Activated T-cell treated with anti-CD3 and anti-CD28 coated beads for 48 hours (primary cell): Measurements from ENCODE around the gene PYCARD.
A peak's percentile ranks its signal among the peaks of the same experiment; 100 is the strongest.
"Not testable (repeated sequence)": the region's sequence is repeated elsewhere in the genome, so short reads cannot be mapped to it uniquely, and the experiment has no call there.

Source experiments
- DNase-seq: peaks from one replicate; pipeline ENCODE4 v3.0.0-alpha.2; 2020; ENCODE audit warnings: low read depth

PYCARD gene

DNA sequence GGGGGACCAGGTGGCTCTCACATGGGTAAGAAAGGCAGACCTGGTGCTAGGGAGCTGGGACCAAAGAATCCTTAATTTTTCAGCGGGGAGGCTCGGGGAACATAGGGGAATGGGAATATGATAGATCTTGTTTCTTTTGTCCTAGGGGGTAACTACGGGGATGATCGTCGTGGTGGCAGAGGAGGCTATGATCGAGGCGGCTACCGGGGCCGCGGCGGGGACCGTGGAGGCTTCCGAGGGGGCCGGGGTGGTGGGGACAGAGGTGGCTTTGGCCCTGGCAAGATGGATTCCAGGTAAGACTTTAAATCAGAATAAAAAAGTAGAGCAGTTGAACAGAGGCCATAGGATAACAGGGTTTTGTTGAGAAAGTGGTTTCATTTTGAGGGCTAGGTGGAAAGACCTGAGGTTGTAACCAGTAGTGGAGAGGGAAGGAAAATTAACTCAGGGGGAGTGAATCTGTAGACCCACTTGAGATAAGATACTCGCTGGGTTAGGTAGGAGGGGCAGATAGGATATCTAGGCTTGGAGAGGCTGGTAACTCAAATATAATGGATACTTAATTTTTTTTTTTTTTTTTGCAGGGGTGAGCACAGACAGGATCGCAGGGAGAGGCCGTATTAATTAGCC lies 11.6 kb downstream of the PYCARD start:
- DNase-seq = no peak

DNA sequence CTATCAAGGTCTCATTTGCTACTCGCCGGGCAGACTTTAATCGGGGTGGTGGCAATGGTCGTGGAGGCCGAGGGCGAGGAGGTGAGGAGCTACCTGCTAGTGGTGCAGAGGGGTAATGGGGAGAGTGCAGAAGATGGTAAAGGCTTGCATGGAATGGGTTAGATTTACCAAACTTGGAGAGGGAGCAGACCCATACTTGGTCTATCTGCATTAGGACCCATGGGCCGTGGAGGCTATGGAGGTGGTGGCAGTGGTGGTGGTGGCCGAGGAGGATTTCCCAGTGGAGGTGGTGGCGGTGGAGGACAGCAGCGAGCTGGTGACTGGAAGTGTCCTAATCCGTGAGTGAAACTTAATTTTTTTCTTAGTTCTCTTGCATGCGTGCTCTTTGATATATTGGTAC lies 12.5 kb downstream of the PYCARD start:
- no peak for DNase-seq

DNA sequence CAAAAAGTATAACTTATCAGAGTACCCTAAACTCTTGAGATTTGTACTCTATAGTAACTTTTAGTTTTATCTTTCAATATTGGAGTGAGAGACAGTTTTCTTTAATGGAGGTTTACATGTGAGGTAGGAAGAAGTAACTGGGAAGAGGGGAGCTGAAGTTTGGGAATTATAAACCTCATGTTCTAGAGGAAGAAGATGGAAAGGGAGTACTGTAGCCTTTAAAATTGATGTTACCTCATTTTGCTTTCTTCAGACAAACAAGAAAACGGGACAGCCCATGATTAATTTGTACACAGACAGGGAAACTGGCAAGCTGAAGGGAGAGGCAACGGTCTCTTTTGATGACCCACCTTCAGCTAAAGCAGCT lies 13.2 kb downstream of the PYCARD start:
- no peak for DNase-seq

DNA sequence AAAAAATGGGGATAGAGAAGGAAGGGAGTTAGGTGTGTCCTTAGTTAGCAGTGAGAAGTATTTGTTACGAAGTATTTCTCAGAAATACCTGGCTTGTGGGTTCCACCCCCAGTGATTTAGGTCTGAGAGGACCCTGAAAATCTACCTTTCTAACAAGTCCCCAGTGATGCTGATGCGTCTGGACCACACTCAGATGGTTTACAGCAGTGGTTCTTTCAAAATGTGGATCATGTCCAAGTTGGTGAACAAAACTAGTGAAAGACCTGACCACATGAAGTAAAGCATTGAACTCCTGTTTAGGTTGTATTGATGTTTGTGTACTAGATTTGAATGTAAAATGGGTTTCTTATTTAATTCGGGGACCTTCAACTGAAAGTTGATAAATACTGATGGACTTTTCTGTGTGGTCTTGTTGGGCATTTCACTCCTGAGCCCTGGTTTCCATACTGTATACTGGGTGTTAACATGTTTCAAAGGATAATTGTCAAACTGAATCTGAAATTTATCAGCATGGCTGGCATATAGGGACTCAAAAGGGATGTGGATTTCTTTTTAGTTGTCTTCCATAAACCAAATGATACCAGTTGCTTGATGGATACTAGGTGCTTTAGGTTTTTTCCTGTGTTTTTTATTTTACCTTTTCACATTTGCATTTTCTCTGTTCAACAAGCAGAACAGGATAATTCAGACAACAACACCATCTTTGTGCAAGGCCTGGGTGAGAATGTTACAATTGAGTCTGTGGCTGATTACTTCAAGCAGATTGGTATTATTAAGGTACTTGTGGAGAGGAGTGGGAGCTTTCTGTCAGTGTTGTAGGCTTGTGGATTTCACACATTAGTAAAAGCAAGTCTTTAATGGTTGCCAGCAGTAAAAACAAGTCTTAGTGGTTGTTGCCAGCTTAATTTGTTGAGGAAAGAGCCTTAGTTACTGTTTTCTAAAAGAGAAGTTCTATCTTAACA lies 13.8 kb downstream of the PYCARD start:
- no peak for DNase-seq

DNA sequence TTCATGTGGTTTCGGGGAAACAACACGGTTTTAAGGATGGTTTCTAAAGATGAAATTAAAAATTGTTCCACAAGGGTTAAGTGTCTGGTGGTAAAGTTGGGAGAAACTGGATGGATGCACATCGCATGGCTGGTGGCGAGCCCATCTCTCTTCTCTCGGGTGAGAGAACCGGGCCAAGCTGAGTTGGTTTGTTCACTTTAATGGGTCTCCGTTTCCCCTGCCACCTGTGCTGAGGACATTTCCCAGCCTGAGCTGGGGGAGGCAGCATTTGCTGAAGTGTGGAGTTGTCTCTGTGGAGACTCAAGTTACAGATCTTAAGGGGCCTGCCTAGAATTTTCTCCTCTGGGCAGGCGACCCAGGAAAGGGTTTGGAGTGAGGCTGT lies 14.8 kb downstream of the PYCARD start:
- DNase-seq = no peak

DNA sequence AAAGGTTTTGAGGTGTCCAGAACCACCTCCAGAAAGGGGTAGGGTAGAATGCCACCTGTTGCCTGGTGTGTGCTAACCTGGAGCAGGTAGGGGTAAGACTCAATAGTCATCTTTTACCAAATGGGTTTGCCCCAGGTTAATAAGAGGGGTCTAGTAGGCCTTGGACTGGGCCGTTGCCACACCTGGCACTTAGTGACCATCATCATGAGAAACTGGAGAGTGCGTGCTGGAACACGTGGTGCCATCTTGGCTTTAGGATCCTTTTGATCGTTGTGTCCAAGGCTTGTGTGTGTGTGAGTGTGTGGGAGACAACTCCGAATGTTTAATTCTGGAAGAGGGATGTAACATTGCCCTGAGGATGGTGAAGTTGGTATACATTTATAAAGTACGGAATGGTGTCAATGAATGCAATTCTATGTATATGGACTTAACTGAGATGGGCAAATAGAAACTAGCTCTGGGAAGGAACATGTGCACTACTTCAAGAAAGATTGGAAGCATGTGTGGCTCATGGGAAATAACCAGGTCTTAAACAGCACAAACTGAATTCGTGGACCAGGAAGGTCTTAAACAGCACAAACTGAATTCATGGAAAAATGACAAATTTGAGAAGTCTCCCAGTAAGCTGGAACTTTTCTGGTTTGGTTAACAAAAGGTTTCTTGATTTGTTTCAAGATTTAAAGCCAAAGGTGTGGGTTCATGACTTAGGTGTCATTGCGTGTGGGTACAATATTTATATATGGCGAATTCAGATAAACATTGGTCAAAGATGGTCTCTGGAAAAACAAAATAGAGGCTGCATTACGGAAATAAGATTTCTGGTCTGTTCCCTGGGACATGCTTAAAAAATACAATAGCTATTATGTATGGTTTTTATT lies 15.4 kb downstream of the PYCARD start:
- no peak for DNase-seq

DNA sequence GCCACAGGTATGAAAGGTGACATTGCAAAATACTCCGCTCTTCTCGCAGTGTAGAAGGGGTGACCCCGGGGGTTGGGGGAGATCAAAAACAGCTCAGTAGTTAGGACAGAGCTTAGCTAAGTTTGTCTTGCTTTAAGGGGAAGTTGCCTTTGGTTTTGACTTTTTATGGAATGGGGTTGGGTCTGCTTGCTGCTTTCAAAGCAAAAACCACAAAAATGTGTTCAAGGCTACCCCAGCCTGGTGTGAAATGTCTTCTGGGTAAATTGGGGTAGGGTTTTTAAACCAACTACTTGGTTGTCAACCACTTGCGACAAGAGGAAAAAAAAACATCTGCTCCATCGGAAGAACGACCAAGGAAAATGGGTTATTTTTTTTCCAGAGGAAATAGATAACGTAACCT lies 16.4 kb downstream of the PYCARD start:
- no peak for DNase-seq

DNA sequence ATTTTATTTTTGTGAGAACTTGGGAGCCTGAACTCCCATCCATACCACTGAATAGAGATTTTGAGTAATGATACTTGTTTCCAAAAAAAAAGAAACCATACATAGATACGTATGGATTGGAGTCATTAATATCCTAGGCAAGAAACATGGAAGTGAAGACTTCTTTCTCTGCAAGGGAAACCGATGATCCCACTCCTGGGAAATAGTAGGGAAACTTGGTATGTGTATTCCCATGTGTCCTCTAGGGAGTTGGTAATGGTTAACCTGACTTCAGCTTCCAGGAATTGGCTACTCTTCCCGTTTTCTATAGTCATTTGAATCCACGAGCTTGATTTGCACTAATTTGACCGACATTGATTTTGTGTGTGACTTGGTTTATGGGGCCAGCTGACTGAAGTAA lies 17.2 kb downstream of the PYCARD start:
- no peak for DNase-seq

DNA sequence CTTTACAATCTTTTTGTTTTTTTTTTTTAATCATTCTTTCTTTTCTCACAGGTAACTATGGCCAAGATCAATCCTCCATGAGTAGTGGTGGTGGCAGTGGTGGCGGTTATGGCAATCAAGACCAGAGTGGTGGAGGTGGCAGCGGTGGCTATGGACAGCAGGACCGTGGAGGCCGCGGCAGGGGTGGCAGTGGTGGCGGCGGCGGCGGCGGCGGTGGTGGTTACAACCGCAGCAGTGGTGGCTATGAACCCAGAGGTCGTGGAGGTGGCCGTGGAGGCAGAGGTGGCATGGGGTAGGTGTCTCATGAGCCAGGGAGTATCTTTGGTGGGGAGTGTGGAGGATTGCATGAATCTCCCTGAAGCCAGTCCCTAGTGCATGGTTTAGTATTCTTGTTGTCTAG lies 17.7 kb downstream of the PYCARD start:
- no peak for DNase-seq

DNA sequence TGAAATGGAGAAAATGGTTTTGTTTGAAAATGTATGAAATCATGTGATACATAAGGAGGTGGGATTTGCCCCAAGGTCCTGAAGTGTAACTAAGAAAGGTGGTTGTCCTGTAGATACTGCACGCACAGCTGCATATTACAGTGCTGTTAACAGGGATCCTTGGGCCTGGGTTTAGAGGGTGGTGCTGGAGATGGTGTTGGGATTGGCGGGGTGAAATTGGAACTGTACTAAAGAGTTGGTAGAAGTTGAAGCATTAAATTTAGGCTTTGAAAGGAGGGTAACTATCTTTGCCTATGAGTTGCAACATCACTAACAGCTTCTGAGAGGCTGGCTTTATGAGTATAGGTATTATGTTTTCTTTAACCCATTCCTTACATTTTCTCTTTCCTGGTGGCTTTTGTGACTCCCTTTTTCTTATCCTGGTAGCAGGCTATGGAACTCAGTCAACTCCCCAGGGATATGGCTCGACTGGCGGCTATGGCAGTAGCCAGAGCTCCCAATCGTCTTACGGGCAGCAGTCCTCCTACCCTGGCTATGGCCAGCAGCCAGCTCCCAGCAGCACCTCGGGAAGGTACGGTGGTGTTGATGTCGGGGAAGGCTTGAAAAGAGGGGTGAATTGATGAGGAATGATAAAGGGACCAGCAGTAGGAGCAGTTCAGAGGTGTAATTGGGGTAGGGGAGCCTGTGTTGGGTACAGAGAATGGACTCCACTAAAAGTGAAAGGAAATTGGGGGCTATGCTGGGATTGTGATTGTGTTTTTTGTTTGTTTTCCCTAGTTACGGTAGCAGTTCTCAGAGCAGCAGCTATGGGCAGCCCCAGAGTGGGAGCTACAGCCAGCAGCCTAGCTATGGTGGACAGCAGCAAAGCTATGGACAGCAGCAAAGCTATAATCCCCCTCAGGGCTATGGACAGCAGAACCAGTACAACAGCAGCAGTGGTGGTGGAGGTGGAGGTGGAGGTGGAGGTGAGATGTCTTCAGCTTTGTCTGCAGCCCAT lies 18.8 kb downstream of the PYCARD start:
- DNase-seq = no peak

DNA sequence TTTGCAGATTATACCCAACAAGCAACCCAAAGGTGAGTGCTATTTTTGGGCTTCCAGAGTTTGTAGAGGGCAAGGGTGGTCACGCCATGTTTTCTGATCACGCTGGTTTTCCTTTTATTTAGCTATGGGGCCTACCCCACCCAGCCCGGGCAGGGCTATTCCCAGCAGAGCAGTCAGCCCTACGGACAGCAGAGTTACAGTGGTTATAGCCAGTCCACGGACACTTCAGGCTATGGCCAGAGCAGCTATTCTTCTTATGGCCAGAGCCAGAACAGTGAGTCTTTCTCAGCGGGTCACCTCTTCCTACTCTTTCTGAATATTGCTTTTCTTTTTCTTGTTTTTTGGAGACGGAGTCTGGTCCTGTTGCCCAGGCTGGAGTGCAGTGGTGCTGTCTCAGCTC lies 20.2 kb downstream of the PYCARD start:
- no peak for DNase-seq

DNA sequence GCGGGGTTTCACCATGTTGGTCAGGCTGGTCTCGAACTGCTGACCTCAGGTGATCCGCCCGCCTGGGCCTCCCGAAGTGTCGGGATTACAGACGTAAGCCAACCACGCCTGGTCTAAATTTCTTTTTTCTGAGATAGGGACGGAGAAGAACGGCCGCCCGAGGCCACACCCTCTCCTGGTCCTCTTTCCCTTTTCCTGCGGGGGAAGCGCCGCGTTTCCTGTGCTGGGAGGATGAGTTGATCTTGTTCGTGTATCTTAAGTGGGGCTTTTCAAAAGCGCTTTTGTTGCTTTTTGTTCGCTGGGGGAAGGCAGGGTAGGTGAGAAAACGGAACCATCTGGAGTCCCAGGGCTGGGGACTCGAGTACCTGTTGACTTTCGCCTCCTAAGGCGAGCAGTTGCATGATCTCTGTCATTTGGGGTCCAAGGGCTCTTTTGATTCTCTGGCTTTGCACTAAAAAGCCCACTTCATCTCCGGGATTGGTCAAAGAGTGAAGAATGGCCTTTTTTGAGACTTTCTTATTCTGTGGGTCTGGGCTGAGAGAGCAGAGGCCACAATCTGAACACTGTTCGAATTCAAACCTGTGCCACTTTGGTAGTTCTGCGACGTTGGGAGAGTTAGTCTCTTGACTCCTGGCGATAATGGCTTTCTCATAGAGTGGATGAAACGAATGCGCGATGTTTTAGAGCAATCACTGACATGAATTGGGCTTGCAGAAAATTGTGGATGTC lies 21.3 kb downstream of the PYCARD start:
- DNase-seq = no peak

DNA sequence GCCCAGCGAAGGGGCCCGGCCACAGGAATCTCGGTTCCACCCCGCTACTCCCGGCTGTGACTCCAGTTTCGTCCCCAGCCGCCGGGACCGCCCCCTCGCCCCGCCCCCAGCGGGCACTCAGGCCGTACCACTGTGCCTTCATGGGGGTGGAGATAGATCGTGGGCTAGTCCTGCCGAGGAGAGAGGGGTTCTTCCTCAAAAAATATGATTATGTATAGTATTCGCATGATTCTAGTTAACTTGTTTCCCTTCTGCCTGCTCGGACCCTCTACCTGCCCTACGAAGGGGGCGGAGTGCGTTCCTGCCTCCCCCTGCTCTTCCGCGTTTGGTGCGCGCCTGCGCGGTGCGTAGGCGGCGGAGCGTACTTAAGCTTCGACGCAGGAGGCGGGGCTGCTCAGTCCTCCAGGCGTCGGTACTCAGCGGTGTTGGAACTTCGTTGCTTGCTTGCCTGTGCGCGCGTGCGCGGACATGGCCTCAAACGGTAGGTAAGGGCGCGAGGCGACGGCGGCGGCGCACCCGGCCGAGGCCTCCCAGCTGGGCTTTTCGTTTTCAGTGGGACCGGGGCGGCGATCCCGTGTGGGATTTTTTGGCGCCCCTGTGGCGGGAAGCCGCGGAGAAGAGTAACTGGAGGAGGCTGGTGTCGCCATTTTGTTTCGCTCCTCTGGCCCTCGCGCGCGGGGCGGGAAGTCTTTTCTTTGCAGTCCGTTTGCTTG lies 22.7 kb downstream of the PYCARD start, which contains the start of gene FUS:
TSS of gene FUS (plus strand) at position 393 of the 713 bp plus-strand sequence. CDS start at position 469, 76 bp downstream.
- peak; percentile 86 for DNase-seq

DNA sequence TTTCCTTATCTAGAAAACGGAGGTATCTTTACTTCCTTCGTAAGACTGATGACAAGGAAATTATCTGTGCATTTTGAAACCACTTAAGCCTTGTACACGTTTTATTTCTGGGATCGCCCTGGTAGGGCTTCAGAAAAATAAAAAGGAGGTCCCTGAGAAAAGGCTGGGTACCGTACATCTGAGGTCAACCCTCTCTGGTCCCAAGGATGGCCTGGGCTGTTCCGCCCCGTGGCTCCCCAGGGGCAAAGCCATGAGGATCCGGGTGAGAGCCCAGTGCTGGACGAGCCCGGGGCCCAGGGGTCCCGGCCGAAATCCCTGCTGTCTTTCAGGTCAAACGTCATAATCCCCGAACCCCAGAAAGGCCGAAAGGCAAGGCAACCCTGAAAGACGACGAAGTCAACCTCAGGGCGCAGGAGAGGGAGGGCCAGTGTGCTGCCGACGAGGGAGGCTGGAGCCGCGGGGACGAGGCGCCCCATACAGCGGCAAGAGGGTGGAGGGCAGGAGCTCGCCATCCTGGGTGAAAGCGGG lies 23.3 kb downstream of the PYCARD start:
- no peak for DNase-seq

DNA sequence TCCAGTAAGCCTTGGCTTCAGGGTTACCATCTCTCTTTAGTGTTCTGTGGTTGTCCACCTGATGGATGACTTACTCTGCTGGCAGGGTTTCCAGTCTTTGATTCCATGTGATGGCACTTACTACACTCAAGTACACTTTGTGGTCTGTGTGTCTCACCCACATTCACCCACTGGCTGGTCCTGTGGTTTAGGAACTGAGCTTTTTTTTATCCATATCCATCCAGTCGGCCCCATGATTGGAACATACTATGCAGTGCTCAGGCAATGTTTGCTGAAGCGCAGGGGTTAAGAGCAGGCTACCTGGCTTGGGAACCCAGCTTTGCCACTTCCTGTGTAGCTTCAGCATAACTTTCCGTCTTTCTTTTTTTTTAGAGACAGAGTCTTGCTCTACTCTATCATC lies 25.4 kb downstream of the PYCARD start:
- no peak for DNase-seq

DNA sequence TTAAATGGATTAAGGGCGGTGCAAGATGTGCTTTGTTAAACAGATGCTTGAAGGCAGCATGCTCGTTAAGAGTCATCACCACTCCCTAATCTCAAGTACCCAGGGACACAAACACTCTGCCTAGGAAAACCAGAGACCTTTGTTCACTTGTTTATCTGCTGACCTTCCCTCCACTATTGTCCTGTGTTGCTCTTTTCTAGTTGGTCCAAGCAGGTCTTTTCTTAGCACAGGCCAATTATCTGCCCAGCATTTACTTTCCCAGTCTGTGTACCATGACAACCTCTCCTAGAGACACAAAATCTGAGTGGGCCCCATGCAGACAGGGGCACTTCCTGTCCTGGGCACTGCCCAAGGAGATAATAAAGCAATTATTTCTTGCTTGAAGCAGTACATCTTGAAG lies 32.5 kb downstream of the PYCARD start:
- DNase-seq = not testable (repeated sequence)

DNA sequence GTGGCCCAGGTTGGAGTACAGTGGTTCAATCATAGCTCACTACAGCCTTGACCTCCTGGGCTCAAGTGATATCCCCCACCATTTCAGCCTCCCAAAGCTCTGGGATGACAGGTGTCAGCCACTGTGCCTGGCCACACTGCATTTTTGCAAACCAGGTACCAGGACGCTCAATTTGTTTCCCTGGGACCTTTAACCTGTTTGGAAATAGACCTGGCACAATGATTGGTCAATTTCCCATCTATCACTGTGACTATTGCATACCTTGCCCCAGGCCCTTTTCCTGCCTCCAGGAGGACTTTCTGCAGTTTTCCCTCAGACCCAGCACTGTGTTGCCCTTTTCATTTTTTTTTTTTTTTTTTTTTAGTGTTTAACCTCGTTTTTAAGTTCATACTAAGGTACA lies 33.7 kb downstream of the PYCARD start:
- DNase-seq = no peak

DNA sequence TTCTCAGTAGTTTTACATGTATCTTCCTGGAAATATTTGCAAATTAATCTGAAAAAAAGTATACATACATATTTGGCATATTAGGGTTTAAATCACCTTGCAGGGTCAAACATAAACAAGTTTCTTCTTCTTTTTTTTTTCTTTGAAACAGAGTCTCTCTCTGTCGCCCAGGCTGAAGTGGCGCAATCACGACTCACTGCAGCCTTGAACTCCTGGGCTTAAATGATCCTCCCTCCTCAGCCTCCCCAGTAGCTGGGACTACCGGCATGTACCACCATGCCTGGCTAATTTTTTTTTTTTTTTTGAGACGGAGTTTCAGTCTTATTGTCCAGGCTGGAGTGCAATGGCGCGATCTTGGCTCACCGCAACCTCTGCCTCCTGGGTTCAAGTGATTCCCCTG lies 35.2 kb downstream of the PYCARD start:
- no peak for DNase-seq

DNA sequence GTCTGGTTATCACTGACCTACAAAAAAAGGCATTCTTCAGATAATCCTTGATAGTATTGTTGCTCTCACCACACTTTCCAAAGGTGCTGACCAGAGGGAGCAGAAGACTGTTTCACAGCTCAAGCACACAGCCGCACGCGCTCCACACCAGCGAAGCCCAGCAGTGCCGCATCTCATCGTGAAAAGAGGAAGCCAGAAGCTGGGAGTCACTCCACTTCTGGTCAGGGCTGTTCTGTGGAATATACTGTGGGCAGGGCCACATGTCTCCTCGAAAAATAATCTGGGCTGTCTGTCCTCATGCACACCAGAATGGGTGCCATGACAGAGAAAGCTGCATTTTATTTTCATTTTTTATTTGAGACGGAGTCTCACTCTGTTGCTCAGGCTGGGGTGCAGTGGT lies 45.4 kb downstream of the PYCARD start:
- DNase-seq = no peak
